ENCODE measurements around the gene ANAPC2. TPM values are rescaled to one million over a fixed set of nuclear protein-coding genes. Genes with fewer than 3 reads are reported as not detected.

The ANAPC2 gene
- total and polyA plus RNA-seq, 2 of the 4 experiments (the other 2 are of a cell fraction), result 9.3 to 29.5 TPM

GRCh38 chr9:137141050-137141810, 47.1 kb downstream of the ANAPC2 start:
- no peak overlapping the region for H2BK15ac ChIP-seq (ENCODE audit: low read depth, low read length)
- CTCF ChIA-PET, result no interaction called here
- no peak overlapping the region for H2AK9ac ChIP-seq (replicated peaks; ENCODE audit: low read depth, low read length, poor library complexity)
- ATAC-seq (ENCODE audit: low read depth) (no peak), DNase-seq (no peak)
- dilution Hi-C loops (cut with HindIII; ENCODE audit: low sequenced_read_pairs, unreplicated experiment), result no loop called here
- no TSS peak for BruUV-seq (replicated peaks)
- H3K36me3 ChIP-seq (ENCODE audit: control insufficient read depth, insufficient read depth, low read length), result no peaks in the 10 kb centered on the region
- intact Hi-C loops (cut with micrococcal nuclease), result no loop called here
- no peak overlapping the region for H2BK120ac ChIP-seq (ENCODE audit: low read depth, low read length)
- TF ChIP-seq CTCF (conservative IDR thresholded peaks at IDR 0.05; ENCODE audit: low read depth, low read length) (no peak), MAZ (IDR thresholded peaks at IDR 0.05; ENCODE audit: borderline replicate concordance, low read depth, low read length) (no peak), RFX5 (IDR thresholded peaks at IDR 0.05; ENCODE audit: low read depth, low read length) (no peak), BHLHE40 (IDR thresholded peaks at IDR 0.05; ENCODE audit: low read depth, low read length) (no peak), MAFK (IDR thresholded peaks at IDR 0.05; ENCODE audit: low read depth, low read length) (no peak), CHD1 (IDR thresholded peaks at IDR 0.05; ENCODE audit: low read depth, low read length) (no peak), SMC3 (IDR thresholded peaks at IDR 0.05; ENCODE audit: low read depth, low read length) (no peak), CEBPB (IDR thresholded peaks at IDR 0.05; ENCODE audit: low read depth, low read length) (no peak), ELK1 (IDR thresholded peaks at IDR 0.05; ENCODE audit: borderline replicate concordance, low read depth, low read length) (no peak), MXI1 (IDR thresholded peaks at IDR 0.05; ENCODE audit: borderline replicate concordance, low read depth, low read length) (no peak), RAD21 (IDR thresholded peaks at IDR 0.05; ENCODE audit: low read length) (no peak), FOS (IDR thresholded peaks at IDR 0.05; ENCODE audit: low read depth, low read length) (no peak), RCOR1 (IDR thresholded peaks at IDR 0.05; ENCODE audit: insufficient replicate concordance, low read length) (no peak), USF2 (IDR thresholded peaks at IDR 0.05; ENCODE audit: low read depth, low read length) (no peak), POLR2A (IDR thresholded peaks at IDR 0.05; ENCODE audit: low read depth, low read length) (no peak), NFE2L2 (IDR thresholded peaks at IDR 0.05; ENCODE audit: low read depth, low read length) (no peak)
- H4K20me1 ChIP-seq (ENCODE audit: insufficient read depth, low read length), result no peaks in the 10 kb centered on the region; the same call in 1 of the 2 replicates
- no peak overlapping the region for H2AK5ac ChIP-seq (ENCODE audit: low read depth, low read length)
- no peak overlapping the region for H3K4me2 ChIP-seq (ENCODE audit: low read depth, low read length)
- in situ Hi-C loops (cut with MboI; ENCODE audit: low sequenced_read_pairs), result no loop called here
- H2BK5ac ChIP-seq (ENCODE audit: low read depth, low read length, poor library complexity, severe bottlenecking), result no peak overlapping the region
- H3K18ac ChIP-seq (ENCODE audit: low read depth, low read length), result no peak overlapping the region
- no peak overlapping the region for H4K91ac ChIP-seq (ENCODE audit: insufficient read depth, low read depth, low read length)
- no peak overlapping the region for H3K4me3 ChIP-seq (ENCODE audit: insufficient read depth, low read depth, low read length)
- no peaks in the 10 kb centered on the region for H3K9me3 ChIP-seq (ENCODE audit: control insufficient read depth, insufficient read depth, low read length)
- POLR2A ChIA-PET (ENCODE audit: unreplicated experiment), result no interaction called here
- H3K23ac ChIP-seq (ENCODE audit: low read depth, low read length), result no peak overlapping the region
- no peaks in the 10 kb centered on the region; the same call in 1 of the 2 replicates for H3K4me1 ChIP-seq (ENCODE audit: control insufficient read depth, insufficient read depth, low read length)
- H3K27me3 ChIP-seq (ENCODE audit: control insufficient read depth, insufficient read depth, low read length), result peaks cover 63% of the 10 kb centered on the region
- H3K4ac ChIP-seq (ENCODE audit: low read depth, low read length), result no peak overlapping the region
- H3K27ac ChIP-seq (ENCODE audit: insufficient read depth, low read length), result no peak overlapping the region
- H3K79me1 ChIP-seq (ENCODE audit: low read depth in 1 of 2, low read length in 2 of 2), result no peaks in the 10 kb centered on the region
- no peak overlapping the region for H4K8ac ChIP-seq (ENCODE audit: low read depth in 2 of 2, low read length in 2 of 2)
- H3K9me1 ChIP-seq (ENCODE audit: insufficient read depth, low read length), result peaks cover 4% of the 10 kb centered on the region; the same call in 1 of the 2 replicates
- no peak overlapping the region for H4K5ac ChIP-seq (ENCODE audit: low read depth, low read length)
- no peak overlapping the region for H3K9ac ChIP-seq (ENCODE audit: low read depth, low read length)
- H3K56ac ChIP-seq (ENCODE audit: extremely low read depth, insufficient read depth, low read length), result no peak overlapping the region
- no peak overlapping the region for H2AFZ ChIP-seq (replicated peaks; ENCODE audit: low read length, poor library complexity)
- H3K14ac ChIP-seq (replicated peaks; ENCODE audit: low read depth, low read length), result no peak overlapping the region
- no peak overlapping the region for H2BK20ac ChIP-seq (ENCODE audit: low read depth, low read length)
- 63% methylated on average over 5 of the region's 17 CpGs; no CpG with 5 or more reads in 1 of the 2 experiments for WGBS, 2 experiments (ENCODE audit: extremely low coverage in 2 of 2, insufficient read length in 1 of 2)
